ENCODE results near the gene FARS2.
"Not testable (repeated sequence)": the region's sequence is repeated elsewhere in the genome, so short reads cannot be mapped to it uniquely, and the experiment has no call there.

Gene FARS2

GRCh38 chr6:5766260-5766659, 504.9 kb downstream of the FARS2 start:
- DNase-seq, result no peak

- DNase-seq, result no peak
Observed at GRCh38 chr6:5767471-5767870, 506.2 kb downstream of the FARS2 start.

GRCh38 chr6:5771211-5771610, 509.9 kb downstream of the FARS2 start:
- DNase-seq, result no peak

GRCh38 chr6:5771759-5772390, 510.6 kb downstream of the FARS2 start:
- DNase-seq, result peak in 1 of 14 donors; percentile 27

GRCh38 chr6:5772408-5773120, 511.3 kb downstream of the FARS2 start:
- no peak for DNase-seq

- no peak for DNase-seq
Observed at GRCh38 chr6:5776104-5776503, 514.8 kb downstream of the FARS2 start.

- DNase-seq, result peak in 1 of 14 donors; percentile 13
Observed at GRCh38 chr6:5776706-5777390, 515.5 kb downstream of the FARS2 start.

GRCh38 chr6:5778317-5778857, 517.1 kb downstream of the FARS2 start:
- no peak for DNase-seq

GRCh38 chr6:5778906-5779305, 517.6 kb downstream of the FARS2 start:
- no peak for DNase-seq

GRCh38 chr6:5781019-5781418, 519.7 kb downstream of the FARS2 start:
- DNase-seq, result no peak

GRCh38 chr6:5781966-5782556, 520.7 kb downstream of the FARS2 start:
- no peak for DNase-seq

GRCh38 chr6:5782783-5783547, 521.7 kb downstream of the FARS2 start:
- peak in 6 of 14 donors; percentile 10 to 86 (median 24) for DNase-seq

- DNase-seq, result no peak
Observed at GRCh38 chr6:5783584-5784089, 522.3 kb downstream of the FARS2 start.

- no peak for DNase-seq
Observed at GRCh38 chr6:5785249-5785648, 523.9 kb downstream of the FARS2 start.

GRCh38 chr6:5786321-5786968, 525.1 kb downstream of the FARS2 start:
- DNase-seq, result no peak

GRCh38 chr6:5786969-5787720, 525.8 kb downstream of the FARS2 start:
- DNase-seq, result no peak

GRCh38 chr6:5789426-5789825, 528.1 kb downstream of the FARS2 start:
- DNase-seq, result not testable (repeated sequence)

- not testable (repeated sequence) for DNase-seq
Observed at GRCh38 chr6:5796555-5796954, 535.2 kb downstream of the FARS2 start.

GRCh38 chr6:5806406-5806805, 545.1 kb downstream of the FARS2 start:
- DNase-seq, result not testable (repeated sequence)

GRCh38 chr6:5809450-5809849, 548.1 kb downstream of the FARS2 start:
- no peak for DNase-seq

GRCh38 chr6:5811997-5812396, 550.7 kb downstream of the FARS2 start:
- no peak for DNase-seq
